GF-D8 (cell line): ENCODE results near the gene AXL.
A peak's percentile ranks its signal among the peaks of the same experiment; 100 is the strongest.
"Not testable (repeated sequence)": the region's sequence is repeated elsewhere in the genome, so short reads cannot be mapped to it uniquely, and the experiment has no call there.

ENCODE experiments used
- DNase-seq: peaks from one replicate; lab custom pipeline; 2025; lab: John Stamatoyannopoulos, UW

The AXL gene

GRCh38 chr19:41276231-41276630 is 57.2 kb downstream of the AXL start:
- no peak for DNase-seq

GRCh38 chr19:41278478-41278877 is 59.5 kb downstream of the AXL start:
- no peak for DNase-seq

GRCh38 chr19:41288673-41289530 is 69.9 kb downstream of the AXL start:
- DNase-seq = no peak

- DNase-seq = not testable (repeated sequence)
Measured at GRCh38 chr19:41289814-41290213, 70.8 kb downstream of the AXL start.

- no peak for DNase-seq
Measured at GRCh38 chr19:41294393-41294792, 75.4 kb downstream of the AXL start.

GRCh38 chr19:41295499-41295898 is 76.5 kb downstream of the AXL start:
- no peak for DNase-seq

- no peak for DNase-seq
Measured at GRCh38 chr19:41296433-41296871, 77.4 kb downstream of the AXL start.

- no peak for DNase-seq
Measured at GRCh38 chr19:41297628-41298347, 78.8 kb downstream of the AXL start.

- DNase-seq = peak; percentile 47
Measured at GRCh38 chr19:41298348-41298964, 79.4 kb downstream of the AXL start.

GRCh38 chr19:41299046-41299754 is 80.2 kb downstream of the AXL start:
- DNase-seq = no peak

GRCh38 chr19:41299755-41300089 is 80.7 kb downstream of the AXL start:
- no peak for DNase-seq

- DNase-seq = peak; percentile 30
Measured at GRCh38 chr19:41300555-41300954, 81.5 kb downstream of the AXL start.

- DNase-seq = no peak
Measured at GRCh38 chr19:41302624-41303351, 83.8 kb downstream of the AXL start.

GRCh38 chr19:41303954-41304353 is 84.9 kb downstream of the AXL start:
- no peak for DNase-seq

GRCh38 chr19:41304706-41305483 is 85.9 kb downstream of the AXL start:
- DNase-seq = no peak

GRCh38 chr19:41305927-41306793 is 87.1 kb downstream of the AXL start:
- DNase-seq = no peak

GRCh38 chr19:41307090-41307875 is 88.3 kb downstream of the AXL start:
- no peak for DNase-seq

- DNase-seq = no peak
Measured at GRCh38 chr19:41307954-41308449, 89.0 kb downstream of the AXL start.
